Hepatocyte (in vitro differentiated cells): ENCODE measurements around the gene ADAMTS2.

Experiments
- CTCF ChIP-seq: fragments of 200-600 bp; sonication (generic); IDR thresholded peaks from 2 replicates; pipeline ENCODE4 v1.5.1; 2016; ENCODE audit warnings: antibody characterized with exemption, mild to moderate bottlenecking; ENCODE audit not compliant: poor library complexity
- EZH2phosphoT487 ChIP-seq: fragments of 200-600 bp; sonication (generic); IDR thresholded peaks from one replicate; pipeline ENCODE4 v1.6.1; 2018; ENCODE audit warnings: antibody characterized with exemption, mild to moderate bottlenecking, low read depth, moderate library complexity; ENCODE audit not compliant: unreplicated experiment, severe bottlenecking

- no peak for TF ChIP-seq CTCF
- no peak for TF ChIP-seq EZH2phosphoT487
These were observed 153.6 kb downstream of the ADAMTS2 start for GRCh38 chr5:179191506-179192184.
